HG03025 (cell line): Measurements from ENCODE around the gene MAP7D3.
"Not testable (repeated sequence)": the region's sequence is repeated elsewhere in the genome, so short reads cannot be mapped to it uniquely, and the experiment has no call there.

Experiments
- ATAC-seq: cut with Tn5 transposase; IDR thresholded peaks from one replicate; pipeline ENCODE4 v1.9.1; 2021; ENCODE audit warnings: mild to moderate bottlenecking, moderate library complexity; ENCODE audit not compliant: unreplicated experiment, low FRiP score

Gene MAP7D3

GRCh38 chrX:136251041-136251991, at the start of gene MAP7D3:
MAP7D3 (minus strand) TSS chrX:136251400; CDS start chrX:136251358, 42 bp downstream.
- ATAC-seq, result peak; percentile 78

GRCh38 chrX:136300721-136301120, 49.5 kb upstream of the MAP7D3 start, which contains the start of gene ADGRG4:
ADGRG4 (plus strand) TSS chrX:136300963; CDS start chrX:136308778, 7,815 bp downstream.
- ATAC-seq, result not testable (repeated sequence)

- ATAC-seq, result no peak
Observed at GRCh38 chrX:136295380-136295779, 44.2 kb upstream of the MAP7D3 start.

GRCh38 chrX:136292656-136293055, 41.5 kb upstream of the MAP7D3 start:
- no peak for ATAC-seq

- no peak for ATAC-seq
Observed at GRCh38 chrX:136291824-136292223, 40.6 kb upstream of the MAP7D3 start.

- ATAC-seq, result not testable (repeated sequence)
Observed at GRCh38 chrX:136286375-136286774, 35.2 kb upstream of the MAP7D3 start.

GRCh38 chrX:136275553-136275952, 24.4 kb upstream of the MAP7D3 start:
- no peak for ATAC-seq

- no peak for ATAC-seq
Observed at GRCh38 chrX:136273986-136274385, 22.8 kb upstream of the MAP7D3 start.

- ATAC-seq, result no peak
Observed at GRCh38 chrX:136272325-136272724, 21.1 kb upstream of the MAP7D3 start.

GRCh38 chrX:136271300-136271699, 20.1 kb upstream of the MAP7D3 start:
- no peak for ATAC-seq

- ATAC-seq, result no peak
Observed at GRCh38 chrX:136269921-136270320, 18.7 kb upstream of the MAP7D3 start.

- no peak for ATAC-seq
Observed at GRCh38 chrX:136268051-136269048, 17.1 kb upstream of the MAP7D3 start.

- ATAC-seq, result no peak
Observed at GRCh38 chrX:136266828-136267227, 15.6 kb upstream of the MAP7D3 start.

- ATAC-seq, result no peak
Observed at GRCh38 chrX:136262812-136263315, 11.7 kb upstream of the MAP7D3 start.

GRCh38 chrX:136262243-136262642, 11.0 kb upstream of the MAP7D3 start:
- ATAC-seq, result no peak

GRCh38 chrX:136261321-136261720, 10.1 kb upstream of the MAP7D3 start:
- ATAC-seq, result no peak

- no peak for ATAC-seq
Observed at GRCh38 chrX:136260776-136261175, 9.6 kb upstream of the MAP7D3 start.

- ATAC-seq, result no peak
Observed at GRCh38 chrX:136259543-136259942, 8.3 kb upstream of the MAP7D3 start.

GRCh38 chrX:136258951-136259350, 7.8 kb upstream of the MAP7D3 start:
- no peak for ATAC-seq

GRCh38 chrX:136256026-136256425, 4.8 kb upstream of the MAP7D3 start:
- ATAC-seq, result no peak

- no peak for ATAC-seq
Observed at GRCh38 chrX:136255541-136255940, 4.3 kb upstream of the MAP7D3 start.
